PC-3 (cell line): ENCODE data around the gene SLC2A9. TPM values are rescaled to one million over a fixed set of nuclear protein-coding genes. Genes with fewer than 3 reads are reported as not detected.

ENCODE experiments used
- ATAC-seq: fragments of 200-7000 bp; cut with Tn5 transposase; 2 replicates; pipeline ENCODE4 v1.9.1; 2020; ENCODE audit warnings: mild to moderate bottlenecking, moderate library complexity
- BruUV-seq: library from RNA; stranded (reverse); fragments of 400-500 nt; replicated peaks from 2 replicates; lab custom pipeline; 2021; lab: Mats Ljungman, UMichigan
- CTCF ChIA-PET: fragments of 300-600 bp; sonication (Branson Sonifier 250); formaldehyde crosslinking; loops from one replicate; lab custom pipeline; 2022; ENCODE audit warnings: antibody characterized with exemption; lab: Charles Lee
- POLR2A ChIA-PET: fragments of 300-600 bp; sonication (Branson Sonifier 250); formaldehyde crosslinking; loops from one replicate; lab custom pipeline; 2022; ENCODE audit warnings: antibody characterized with exemption; ENCODE audit not compliant: unreplicated experiment; lab: Charles Lee
- DNase-seq: peaks from one replicate; pipeline ENCODE4 v3.0.0-alpha.2; 2015
- H2AFZ ChIP-seq: fragments of 300-600 bp; sonication (generic); 2 replicates; pipeline ENCODE4 v1.6.0; 2016; ENCODE audit warnings: antibody characterized with exemption, low read length
- H3F3A ChIP-seq: fragments of 300-600 bp; sonication (generic); one replicate; pipeline ENCODE4 v1.6.0; 2017; ENCODE audit warnings: antibody characterized with exemption, low read length, control low read depth, mild to moderate bottlenecking; ENCODE audit not compliant: unreplicated experiment
- H3K27ac ChIP-seq: fragments of 300-600 bp; sonication (generic); 2 replicates; pipeline ENCODE4 v1.5.1; 2016; ENCODE audit warnings: mild to moderate bottlenecking, low read length
- H3K27me3 ChIP-seq: fragments of 300-600 bp; sonication (generic); 2 replicates; pipeline ENCODE4 v1.6.1; 2016; ENCODE audit warnings: low read length, mixed read lengths
- H3K36me3 ChIP-seq: fragments of 300-600 bp; sonication (generic); 2 replicates; pipeline ENCODE4 v1.6.1; 2016; ENCODE audit warnings: low read depth, mixed run types, low read length, mixed read lengths
- H3K4me1 ChIP-seq: fragments of 300-600 bp; sonication (generic); 2 replicates; pipeline ENCODE4 v1.5.1; 2016; ENCODE audit warnings: low read length; ENCODE audit not compliant: insufficient read depth
- H3K4me2 ChIP-seq: fragments of 300-600 bp; sonication (generic); 2 replicates; pipeline ENCODE4 v1.6.0; 2016; ENCODE audit warnings: low read length
- H3K4me3 ChIP-seq: fragments of 300-600 bp; sonication (generic); 2 replicates; pipeline ENCODE4 v1.5.1; 2016; ENCODE audit warnings: mild to moderate bottlenecking, low read length, mixed read lengths
- H3K79me2 ChIP-seq: fragments of 300-600 bp; sonication (generic); 2 replicates; pipeline ENCODE4 v1.6.1; 2017; ENCODE audit warnings: low read length, mixed read lengths
- H3K9ac ChIP-seq: fragments of 300-600 bp; sonication (generic); 2 replicates; pipeline ENCODE4 v1.6.0; 2016; ENCODE audit warnings: mild to moderate bottlenecking, low read length
- H3K9me2 ChIP-seq: fragments of 300-600 bp; sonication (generic); replicated peaks from 2 replicates; pipeline ENCODE4 v1.6.1; 2016; ENCODE audit warnings: mixed run types, low read length, mixed read lengths
- H3K9me3 ChIP-seq: fragments of 300-600 bp; sonication (generic); 2 replicates; pipeline ENCODE4 v1.6.1; 2016; ENCODE audit warnings: low read length, mixed read lengths
- H4K20me1 ChIP-seq: fragments of 300-600 bp; sonication (generic); 2 replicates; pipeline ENCODE4 v1.6.1; 2016; ENCODE audit warnings: low read length, mixed read lengths
- CTCF ChIP-seq: fragments of 300-600 bp; sonication (generic); conservative IDR thresholded peaks from 2 replicates; pipeline ENCODE4 v1.5.1; 2017; ENCODE audit warnings: antibody characterized with exemption, low read depth, mild to moderate bottlenecking, low read length
- EZH2 ChIP-seq: fragments of 300-600 bp; sonication (generic); IDR thresholded peaks from one replicate; pipeline ENCODE4 v1.6.1; 2017; ENCODE audit warnings: antibody characterized with exemption, mild to moderate bottlenecking, low read length; ENCODE audit not compliant: unreplicated experiment
- EZH2phosphoT487 ChIP-seq: fragments of 300-600 bp; sonication (generic); IDR thresholded peaks from 2 replicates; pipeline ENCODE4 v1.6.1; 2018; ENCODE audit warnings: mild to moderate bottlenecking, antibody characterized with exemption, low read length, borderline replicate concordance
- intact Hi-C: fragments of 100-400 bp; cut with micrococcal nuclease; formaldehyde crosslinking; loops from 2 replicates; pipeline ENCODE4 v1.9.0; 2023
- total RNA-seq: library from RNA; depleted of rRNA; stranded (reverse); fragments of >200 nt; gene quantifications from 2 replicates; pipeline ENCODE4 v1.2.3, GENCODE V29; 2014

The SLC2A9 gene
- total RNA-seq, 1 experiment from 2014 or later, result 0.11 TPM

- Histone ChIP-seq H3K4me2 (no peak overlapping the region), H3K4me3 (no peak overlapping the region), H3K4me1 (no peaks in the 10 kb centered on the region), H3K27ac (no peak overlapping the region), H4K20me1 (no peaks in the 10 kb centered on the region), H2AFZ (no peak overlapping the region), H3K9me2 (no peaks in the 10 kb centered on the region), H3K36me3 (no peaks in the 10 kb centered on the region), H3K9me3 (no peaks in the 10 kb centered on the region), H3F3A (no peaks in the 10 kb centered on the region), H3K27me3 (no peaks in the 10 kb centered on the region), H3K9ac (no peak overlapping the region), H3K79me2 (no peaks in the 10 kb centered on the region)
- TF ChIP-seq EZH2phosphoT487 (no peak), EZH2 (no peak), CTCF (no peak)
- ATAC-seq (no peak), DNase-seq (no peak)
- no TSS peak for BruUV-seq
- intact Hi-C loops, result no loop called here
- ChIA-PET POLR2A (no interaction called here), CTCF (no interaction called here)
These were observed 32.4 kb downstream of the SLC2A9 start for GRCh38 chr4:9988933-9989332.

GRCh38 chr4:9988363-9988749 lies 32.9 kb downstream of the SLC2A9 start:
- H3K9ac ChIP-seq, result no peak overlapping the region
- intact Hi-C loops, result no loop called here
- no peaks in the 10 kb centered on the region for H3K9me2 ChIP-seq
- H3K4me3 ChIP-seq, result no peak overlapping the region
- POLR2A ChIA-PET, result no interaction called here
- H3K36me3 ChIP-seq, result no peaks in the 10 kb centered on the region
- H3K79me2 ChIP-seq, result no peaks in the 10 kb centered on the region
- no peak for TF ChIP-seq EZH2
- H3F3A ChIP-seq, result no peaks in the 10 kb centered on the region
- no peaks in the 10 kb centered on the region for H4K20me1 ChIP-seq
- H3K27ac ChIP-seq, result no peak overlapping the region
- no peak overlapping the region for H3K4me2 ChIP-seq
- H3K27me3 ChIP-seq, result no peaks in the 10 kb centered on the region
- no peak overlapping the region for H2AFZ ChIP-seq
- CTCF ChIA-PET, result no interaction called here
- no peaks in the 10 kb centered on the region for H3K9me3 ChIP-seq
- no peak for DNase-seq
- ATAC-seq, result no peak
- H3K4me1 ChIP-seq, result no peaks in the 10 kb centered on the region
- BruUV-seq, result no TSS peak

- H3K36me3 ChIP-seq, result no peaks in the 10 kb centered on the region
- H3K9me3 ChIP-seq, result no peaks in the 10 kb centered on the region
- no peaks in the 10 kb centered on the region for H3F3A ChIP-seq
- no TSS peak for BruUV-seq
- DNase-seq, result no peak
- no peaks in the 10 kb centered on the region for H3K79me2 ChIP-seq
- no peaks in the 10 kb centered on the region for H4K20me1 ChIP-seq
- H3K4me2 ChIP-seq, result no peak overlapping the region
- CTCF ChIA-PET, result no interaction called here
- no peak overlapping the region for H3K4me3 ChIP-seq
- intact Hi-C loops, result no loop called here
- ATAC-seq, result no peak
- no peak for TF ChIP-seq EZH2
- TF ChIP-seq EZH2phosphoT487, result no peak
- TF ChIP-seq CTCF, result no peak
- H3K27me3 ChIP-seq, result no peaks in the 10 kb centered on the region
- H3K4me1 ChIP-seq, result no peaks in the 10 kb centered on the region
- H3K9ac ChIP-seq, result no peak overlapping the region
- POLR2A ChIA-PET, result no interaction called here
- no peak overlapping the region for H3K27ac ChIP-seq
- no peak overlapping the region for H2AFZ ChIP-seq
- no peaks in the 10 kb centered on the region for H3K9me2 ChIP-seq
These were observed 33.4 kb downstream of the SLC2A9 start for GRCh38 chr4:9987749-9988362.
